KBM-7 (cell line): ENCODE data around the gene SMAD4.
"Not testable (repeated sequence)": the region's sequence is repeated elsewhere in the genome, so short reads cannot be mapped to it uniquely, and the experiment has no call there.

Experiments used
- DNase-seq: peaks from one replicate; pipeline ENCODE4 v3.0.0-alpha.2; 2015
- in situ Hi-C: fragments of 300-500 bp; cut with MboI; formaldehyde crosslinking; loops from 2 replicates; pipeline ENCODE4 v1.14.3; 2020; ENCODE audit warnings: low sequenced_read_pairs, low pct_unique_long_range_greater_than_20kb, mixed read lengths

Gene SMAD4

GRCh38 chr18:51029694-51030536, at the start of gene SMAD4:
Gene SMAD4, plus strand, starts transcription at chr18:51030213. Its CDS starts 16,834 bp downstream, at chr18:51047047.
- in situ Hi-C loops, result loop anchor here (25.0 kb wide), 1 partner anchor 193 kb away; no protein-coding TSS in a partner anchor
- DNase-seq, result peak; percentile 96

GRCh38 chr18:50981381-50981780, 48.6 kb upstream of the SMAD4 start:
- no peak for DNase-seq
- in situ Hi-C loops, result no loop called here

- in situ Hi-C loops, result no loop called here
- DNase-seq, result no peak
Measured at GRCh38 chr18:50982086-50982801, 47.8 kb upstream of the SMAD4 start.

- no peak for DNase-seq
- in situ Hi-C loops, result no loop called here
Measured at GRCh38 chr18:50982802-50983179, 47.2 kb upstream of the SMAD4 start.

- in situ Hi-C loops, result no loop called here
- DNase-seq, result no peak
Measured at GRCh38 chr18:50986360-50987087, 43.5 kb upstream of the SMAD4 start.

- in situ Hi-C loops, result no loop called here
- no peak for DNase-seq
Measured at GRCh38 chr18:50987261-50987660, 42.8 kb upstream of the SMAD4 start.

GRCh38 chr18:50989711-50990110, 40.3 kb upstream of the SMAD4 start:
- in situ Hi-C loops, result no loop called here
- no peak for DNase-seq

- DNase-seq, result no peak
- in situ Hi-C loops, result no loop called here
Measured at GRCh38 chr18:50992351-50992762, 37.7 kb upstream of the SMAD4 start.

- in situ Hi-C loops, result no loop called here
- DNase-seq, result no peak
Measured at GRCh38 chr18:50994031-50994430, 36.0 kb upstream of the SMAD4 start.

GRCh38 chr18:51003174-51003573, 26.8 kb upstream of the SMAD4 start:
- in situ Hi-C loops, result not testable (repeated sequence)

GRCh38 chr18:51006061-51006818, 23.8 kb upstream of the SMAD4 start:
- in situ Hi-C loops, result no loop called here
- no peak for DNase-seq

More at GRCh38 chr18:51003174-51003573, 26.8 kb upstream of the SMAD4 start:
- DNase-seq, result not testable (repeated sequence)

- DNase-seq, result no peak
- in situ Hi-C loops, result no loop called here
Measured at GRCh38 chr18:51006948-51007789, 22.8 kb upstream of the SMAD4 start.

- no peak for DNase-seq
- in situ Hi-C loops, result no loop called here
Measured at GRCh38 chr18:51007790-51008139, 22.2 kb upstream of the SMAD4 start.

- DNase-seq, result peak; percentile 45
- in situ Hi-C loops, result no loop called here
Measured at GRCh38 chr18:51009072-51009471, 20.9 kb upstream of the SMAD4 start.

GRCh38 chr18:51010218-51010617, 19.8 kb upstream of the SMAD4 start:
- in situ Hi-C loops, result no loop called here
- no peak for DNase-seq

GRCh38 chr18:51011709-51012108, 18.3 kb upstream of the SMAD4 start:
- no peak for DNase-seq
- in situ Hi-C loops, result no loop called here

GRCh38 chr18:51012441-51012840, 17.6 kb upstream of the SMAD4 start:
- in situ Hi-C loops, result no loop called here
- no peak for DNase-seq

- DNase-seq, result no peak
- in situ Hi-C loops, result no loop called here
Measured at GRCh38 chr18:51013259-51013658, 16.8 kb upstream of the SMAD4 start.
